PC-9 (cell line): ENCODE data around the gene HMG20A. TPM values are rescaled to one million over a fixed set of nuclear protein-coding genes. Genes with fewer than 3 reads are reported as not detected.

Source experiments
- BruUV-seq: library from RNA; stranded (reverse); fragments of 400-500 nt; replicated peaks from 2 replicates; lab custom pipeline; 2021; lab: Mats Ljungman, UMichigan
- CTCF ChIA-PET: fragments of 300-600 bp; sonication (Branson Sonifier 250); formaldehyde crosslinking; loops from one replicate; lab custom pipeline; 2022; ENCODE audit warnings: antibody characterized with exemption; lab: Charles Lee
- POLR2A ChIA-PET: fragments of 300-600 bp; sonication (Branson Sonifier 250); formaldehyde crosslinking; loops from one replicate; lab custom pipeline; 2022; ENCODE audit warnings: antibody characterized with exemption; ENCODE audit not compliant: unreplicated experiment; lab: Charles Lee
- DNase-seq, 2 experiments: peaks; one replicate each; pipeline versions ENCODE4 v3.0.0 to v3.0.0-alpha.2; 2015 to 2022; ENCODE audit warnings: mixed read lengths in 1 of 2
- H2AFZ ChIP-seq: fragments of 200-600 bp; sonication (generic); 2 replicates; pipeline ENCODE4 v1.8.1; 2017; ENCODE audit warnings: antibody characterized with exemption
- H3F3A ChIP-seq: fragments of 200-600 bp; sonication (generic); 2 replicates; pipeline ENCODE4 v1.8.1; 2017; ENCODE audit warnings: antibody characterized with exemption, mild to moderate bottlenecking, low read depth; ENCODE audit not compliant: insufficient read depth
- H3K27ac ChIP-seq: fragments of 200-600 bp; sonication (generic); 2 replicates; pipeline ENCODE4 v1.6.1; 2016; ENCODE audit warnings: mixed run types
- H3K27me3 ChIP-seq: fragments of 200-600 bp; sonication (generic); 2 replicates; pipeline ENCODE4 v1.6.1; 2016; ENCODE audit warnings: low read depth, mixed run types; ENCODE audit not compliant: insufficient read depth
- H3K36me3 ChIP-seq: fragments of 200-600 bp; sonication (generic); 2 replicates; pipeline ENCODE4 v1.6.1; 2016; ENCODE audit warnings: low read depth, mixed run types
- H3K4me1 ChIP-seq: fragments of 200-600 bp; sonication (generic); replicated peaks from 2 replicates; pipeline ENCODE4 v1.6.1; 2016; ENCODE audit warnings: mixed run types; ENCODE audit not compliant: insufficient read depth
- H3K4me2 ChIP-seq: fragments of 200-600 bp; sonication (generic); 2 replicates; pipeline ENCODE4 v1.6.1; 2017; ENCODE audit warnings: mixed run types
- H3K4me3 ChIP-seq: fragments of 200-600 bp; sonication (generic); 2 replicates; pipeline ENCODE4 v1.6.1; 2016; ENCODE audit warnings: mixed run types
- H3K79me2 ChIP-seq: fragments of 200-600 bp; sonication (generic); 2 replicates; pipeline ENCODE4 v1.6.1; 2017; ENCODE audit warnings: low read depth, mixed run types
- H3K9me2 ChIP-seq: fragments of 200-600 bp; sonication (generic); 2 replicates; pipeline ENCODE4 v1.8.1; 2017; ENCODE audit warnings: mild to moderate bottlenecking; ENCODE audit not compliant: insufficient read depth
- H3K9me3 ChIP-seq: fragments of 200-600 bp; sonication (generic); 2 replicates; pipeline ENCODE4 v1.8.1; 2016; ENCODE audit warnings: low read depth; ENCODE audit not compliant: insufficient read depth
- H4K20me1 ChIP-seq: fragments of 200-600 bp; sonication (generic); 2 replicates; pipeline ENCODE4 v1.8.1; 2017; ENCODE audit not compliant: insufficient read depth
- EZH2 ChIP-seq: fragments of 200-600 bp; sonication (generic); IDR thresholded peaks from 2 replicates; pipeline ENCODE4 v1.8.0; 2017; ENCODE audit warnings: antibody characterized with exemption, low read depth
- intact Hi-C: fragments of 100-400 bp; cut with micrococcal nuclease; formaldehyde crosslinking; loops from one replicate; pipeline ENCODE4 v1.10.0; 2022; ENCODE audit not compliant: unreplicated experiment
- total RNA-seq: library from RNA; stranded (reverse); gene quantifications from 2 replicates; pipeline ENCODE4 v1.2.3, GENCODE V29; 2021
- TF ChIP-seq, protein P1 (sequence below): fragments of 200-600 bp; sonication (generic); conservative IDR thresholded peaks from 2 replicates; pipeline ENCODE4 v1.6.1; 2017; ENCODE audit warnings: mixed run types, antibody characterized with exemption, mild to moderate bottlenecking, moderate library complexity

The HMG20A gene
- total RNA-seq, 1 experiment from 2014 or later, result 33.4 TPM

DNA sequence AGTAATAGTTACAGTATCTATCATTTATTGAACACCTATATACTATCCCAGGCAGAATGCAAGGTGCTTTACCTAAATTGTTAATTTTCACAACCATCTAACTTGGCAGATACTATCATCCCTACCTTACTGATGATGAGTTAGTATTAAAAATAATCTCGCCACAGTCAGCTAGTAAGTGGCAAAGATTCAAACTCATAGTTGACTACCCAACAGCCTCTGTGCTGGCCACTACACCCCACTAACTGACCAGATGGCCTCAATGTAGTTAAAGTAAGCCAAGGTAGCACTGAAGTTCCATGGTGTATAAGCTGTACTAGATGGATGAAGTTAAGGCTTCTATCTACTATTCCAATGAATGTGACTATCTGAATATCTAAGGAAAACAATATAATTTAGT lies 45.6 kb upstream of the HMG20A start:
- no peak overlapping the region for H3K4me2 ChIP-seq
- H3K27me3 ChIP-seq, result no peaks in the 10 kb centered on the region
- ChIA-PET CTCF (no interaction called here), POLR2A (no interaction called here)
- H3K27ac ChIP-seq, result no peak overlapping the region
- TF ChIP-seq, protein P1, sequence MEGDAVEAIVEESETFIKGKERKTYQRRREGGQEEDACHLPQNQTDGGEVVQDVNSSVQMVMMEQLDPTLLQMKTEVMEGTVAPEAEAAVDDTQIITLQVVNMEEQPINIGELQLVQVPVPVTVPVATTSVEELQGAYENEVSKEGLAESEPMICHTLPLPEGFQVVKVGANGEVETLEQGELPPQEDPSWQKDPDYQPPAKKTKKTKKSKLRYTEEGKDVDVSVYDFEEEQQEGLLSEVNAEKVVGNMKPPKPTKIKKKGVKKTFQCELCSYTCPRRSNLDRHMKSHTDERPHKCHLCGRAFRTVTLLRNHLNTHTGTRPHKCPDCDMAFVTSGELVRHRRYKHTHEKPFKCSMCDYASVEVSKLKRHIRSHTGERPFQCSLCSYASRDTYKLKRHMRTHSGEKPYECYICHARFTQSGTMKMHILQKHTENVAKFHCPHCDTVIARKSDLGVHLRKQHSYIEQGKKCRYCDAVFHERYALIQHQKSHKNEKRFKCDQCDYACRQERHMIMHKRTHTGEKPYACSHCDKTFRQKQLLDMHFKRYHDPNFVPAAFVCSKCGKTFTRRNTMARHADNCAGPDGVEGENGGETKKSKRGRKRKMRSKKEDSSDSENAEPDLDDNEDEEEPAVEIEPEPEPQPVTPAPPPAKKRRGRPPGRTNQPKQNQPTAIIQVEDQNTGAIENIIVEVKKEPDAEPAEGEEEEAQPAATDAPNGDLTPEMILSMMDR, result no peak
- no peak for TF ChIP-seq EZH2
- no peaks in the 10 kb centered on the region for H4K20me1 ChIP-seq
- BruUV-seq, result no TSS peak
- no peaks in the 10 kb centered on the region for H3K79me2 ChIP-seq
- H3K36me3 ChIP-seq, result no peaks in the 10 kb centered on the region
- no peaks in the 10 kb centered on the region for H3F3A ChIP-seq
- no peaks in the 10 kb centered on the region for H3K4me1 ChIP-seq
- no peaks in the 10 kb centered on the region for H3K9me3 ChIP-seq
- intact Hi-C loops, result no loop called here
- H2AFZ ChIP-seq, result no peak overlapping the region
- no peak overlapping the region for H3K4me3 ChIP-seq
- no peaks in the 10 kb centered on the region for H3K9me2 ChIP-seq
- no peak for DNase-seq

DNA sequence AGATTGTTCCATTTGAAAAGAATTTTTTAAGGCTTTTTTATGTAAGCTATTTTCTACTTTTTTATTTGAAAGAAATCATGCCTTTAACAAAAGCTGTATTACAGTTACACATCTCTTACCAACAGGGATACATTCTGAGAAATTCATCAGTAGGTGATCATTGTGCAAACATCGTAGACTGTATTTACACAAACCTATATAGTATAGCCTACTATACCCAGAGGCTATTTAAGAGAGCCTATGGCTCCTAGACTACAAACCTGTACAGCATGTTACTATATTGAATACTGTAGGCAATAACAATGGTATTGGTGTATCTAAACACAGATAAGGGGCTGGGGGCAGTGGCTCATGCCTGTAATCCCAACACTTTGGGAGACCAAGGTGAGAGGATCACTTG lies 43.9 kb upstream of the HMG20A start:
- TF ChIP-seq, protein P1, result no peak
- TF ChIP-seq EZH2, result no peak
- H3K9me3 ChIP-seq, result no peaks in the 10 kb centered on the region
- H3K4me1 ChIP-seq, result no peaks in the 10 kb centered on the region
- H3K4me3 ChIP-seq, result no peak overlapping the region
- H2AFZ ChIP-seq, result no peak overlapping the region
- no peaks in the 10 kb centered on the region for H3K9me2 ChIP-seq
- H3K79me2 ChIP-seq, result no peaks in the 10 kb centered on the region
- no TSS peak for BruUV-seq
- POLR2A ChIA-PET, result no interaction called here
- CTCF ChIA-PET, result no interaction called here
- no peaks in the 10 kb centered on the region for H3K27me3 ChIP-seq
- no peaks in the 10 kb centered on the region for H3F3A ChIP-seq
- no peak overlapping the region for H3K4me2 ChIP-seq
- H3K27ac ChIP-seq, result no peak overlapping the region
- no peak for DNase-seq
- no peaks in the 10 kb centered on the region for H3K36me3 ChIP-seq
- H4K20me1 ChIP-seq, result no peaks in the 10 kb centered on the region
- intact Hi-C loops, result no loop called here

DNA sequence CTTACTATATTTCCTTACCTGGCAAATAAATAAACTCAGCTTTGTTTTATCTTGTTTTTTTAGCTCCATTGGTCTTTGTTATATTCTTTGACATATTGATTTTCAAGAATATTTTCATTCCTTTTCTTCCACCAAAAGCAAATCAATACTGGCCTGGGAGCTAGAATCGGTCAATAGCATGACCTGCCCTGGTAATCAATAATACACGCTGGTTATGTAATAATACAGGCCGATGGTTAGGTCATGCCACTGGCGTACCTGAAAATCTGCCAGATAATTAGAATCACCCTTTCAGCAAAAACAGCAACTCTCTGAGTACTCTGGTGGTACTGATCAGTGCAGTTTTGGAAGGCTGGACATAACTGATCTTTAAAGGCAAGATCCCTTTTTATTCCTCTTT lies 40.7 kb upstream of the HMG20A start:
- DNase-seq, result no peak
- H3K4me2 ChIP-seq, result no peak overlapping the region
- H4K20me1 ChIP-seq, result no peaks in the 10 kb centered on the region
- no peak overlapping the region for H3K27ac ChIP-seq
- intact Hi-C loops, result no loop called here
- ChIA-PET POLR2A (no interaction called here), CTCF (no interaction called here)
- H3K9me3 ChIP-seq, result no peaks in the 10 kb centered on the region
- H3K9me2 ChIP-seq, result no peaks in the 10 kb centered on the region
- peaks cover 5% of the 10 kb centered on the region; the same call in 1 of the 2 replicates for H3K79me2 ChIP-seq
- H2AFZ ChIP-seq, result no peak overlapping the region
- no peaks in the 10 kb centered on the region for H3K36me3 ChIP-seq
- H3K4me1 ChIP-seq, result no peaks in the 10 kb centered on the region
- H3F3A ChIP-seq, result no peaks in the 10 kb centered on the region
- H3K27me3 ChIP-seq, result no peaks in the 10 kb centered on the region
- H3K4me3 ChIP-seq, result no peak overlapping the region
- no TSS peak for BruUV-seq
- TF ChIP-seq EZH2, result no peak
- TF ChIP-seq, protein P1, result no peak
